NCI-H460 (cell line): Measurements from ENCODE around the gene OR2J2. TPM values are rescaled to one million over a fixed set of nuclear protein-coding genes. Genes with fewer than 3 reads are reported as not detected.
"Not testable (repeated sequence)": the region's sequence is repeated elsewhere in the genome, so short reads cannot be mapped to it uniquely, and the experiment has no call there.

Experiments
- DNase-seq: peaks from one replicate; pipeline ENCODE4 v3.0.0-alpha.2; 2016; ENCODE audit warnings: low read depth; ENCODE audit errors: extremely low read depth
- total RNA-seq: library from RNA; depleted of rRNA; stranded (reverse); fragments of >200 nt; shearing (Covaris generic); gene quantifications from 2 replicates; pipeline ENCODE4 v1.2.3, GENCODE V29; 2014; rRNA removed

OR2J2 gene
- total RNA-seq, 1 experiment from 2014 or later = not detected

- not testable (repeated sequence) for DNase-seq
These were observed 47.3 kb downstream of the OR2J2 start for GRCh38 chr6:29218056-29218455.

Other genes starting within 250 kb of the OR2J2 start
- 59.6 and 62.8 TPM in 2 replicates for gene TRIM27, start 246.9 kb upstream of the OR2J2 start, total RNA-seq
- gene ZNF311, start 165.6 kb upstream of the OR2J2 start, total RNA-seq = 0.20 and 0.32 TPM in 2 replicates
- gene OR2W1, start 125.7 kb upstream of the OR2J2 start, total RNA-seq = not detected in 2 replicates
- not detected in 2 replicates for gene OR2B3, start 83.6 kb upstream of the OR2J2 start, total RNA-seq
- gene OR2J1, start 71.4 kb upstream of the OR2J2 start, total RNA-seq = not detected in 2 replicates
- not detected in 2 replicates for gene OR2J3, start 62.8 kb upstream of the OR2J2 start, total RNA-seq
- not detected in 2 replicates for gene OR14J1, start 130.8 kb downstream of the OR2J2 start, total RNA-seq
- gene OR5V1, start 198.0 kb downstream of the OR2J2 start, total RNA-seq = not detected in 2 replicates
- gene OR12D3, start 204.4 kb downstream of the OR2J2 start, total RNA-seq = not detected in 2 replicates
- gene OR12D2, start 224.7 kb downstream of the OR2J2 start, total RNA-seq = not detected in 2 replicates
- not detected in 2 replicates for gene OR12D1, start 244.0 kb downstream of the OR2J2 start, total RNA-seq